ENCODE results near the gene ESPN. TPM values are rescaled to one million over a fixed set of nuclear protein-coding genes. Genes with fewer than 3 reads are reported as not detected.

Gene ESPN
- total RNA-seq, 1 experiment from 2014 or later = 53.1 TPM

- Histone ChIP-seq H4K20me1 (ENCODE audit: control insufficient read depth, insufficient read depth, insufficient read length) (no peaks in the 10 kb centered on the region), H3K79me2 (ENCODE audit: insufficient read depth, low read length) (no peaks in the 10 kb centered on the region), H3K27me3 (ENCODE audit: insufficient read depth, low read length) (peaks cover 4% of the 10 kb centered on the region; the same call in 1 of the 2 replicates), H3T11ph (ENCODE audit: low read length) (no peak overlapping the region), H2AK5ac (ENCODE audit: insufficient read length, low read length) (no peak overlapping the region), H4K8ac (replicated peaks; ENCODE audit: insufficient read length, low read depth, low read length) (no peak overlapping the region), H3K56ac (ENCODE audit: insufficient read length, low read depth, low read length) (no peak overlapping the region), H3K23ac (ENCODE audit: insufficient read length, low read depth, low read length) (no peak overlapping the region), H3K79me1 (ENCODE audit: insufficient read depth, low read depth, low read length, poor library complexity, severe bottlenecking) (no peaks in the 10 kb centered on the region), H3K18ac (ENCODE audit: insufficient read length, low read depth, low read length) (no peak overlapping the region), H2AFZ (ENCODE audit: low read length) (no peak overlapping the region), H3K23me2 (ENCODE audit: insufficient read length, low read depth, low read length, poor library complexity, severe bottlenecking) (peaks cover 6% of the 10 kb centered on the region), H4K91ac (ENCODE audit: insufficient read length, low read depth, low read length) (no peak overlapping the region), H3K4me1 (ENCODE audit: insufficient read depth, low read length) (no peaks in the 10 kb centered on the region; the same call in 1 of the 2 replicates), H3K4me2 (ENCODE audit: insufficient read depth, insufficient read length, low read length) (no peak overlapping the region), H2BK15ac (ENCODE audit: low read depth, low read length) (no peak overlapping the region), H3K9ac (ENCODE audit: extremely low read depth, insufficient read length, low read length) (no peak overlapping the region), H4K5ac (ENCODE audit: insufficient read length, low read depth, low read length) (no peak overlapping the region), H2BK12ac (ENCODE audit: insufficient read length, low read depth, low read length) (no peak overlapping the region), H2BK5ac (ENCODE audit: insufficient read length, low read length) (no peak overlapping the region), H2BK120ac (ENCODE audit: low read depth, low read length, poor library complexity, severe bottlenecking) (no peak overlapping the region), H3K4ac (ENCODE audit: low read depth, low read length) (no peak overlapping the region), H3K14ac (ENCODE audit: insufficient read depth, low read length) (no peak overlapping the region), H3K9me3 (ENCODE audit: control insufficient read depth, low read depth, low read length) (no peaks in the 10 kb centered on the region), H3K27ac (ENCODE audit: insufficient read length, low read depth, low read length) (no peak overlapping the region), H2BK20ac (ENCODE audit: low read depth, low read length, poor library complexity, severe bottlenecking) (no peak overlapping the region)
- Mint-ChIP-seq H3K4me1 (peaks cover 32 to 45% of the 10 kb centered on the region in 2 experiments), H3K9me3 (no peaks in the 10 kb centered on the region; a peak in 1 of 5 replicates), H3K27ac (no peak overlapping the region), H3K36me3 (ENCODE audit: insufficient read depth in 1 of 3, low read depth in 3 of 3) (no peaks in the 10 kb centered on the region; a peak in 1 of 7 replicates), H3K4me3 (peak overlapping the region in 1 of 2 experiments; percentile 79; a peak in 1 of 5 replicates), H3K27me3 (ENCODE audit: low read depth) (peaks cover 40% of the 10 kb centered on the region)
- no CpG with 5 or more reads among the region's 7 CpGs for WGBS (ENCODE audit: extremely low coverage, insufficient read length, low lambda C conversion rate)
- DNase-seq = no peak
- TF ChIP-seq CTCF (conservative IDR thresholded peaks at IDR 0.05) = no peak
Measured at GRCh38 chr1:6441586-6441985, 17.0 kb downstream of the ESPN start.
